NCI-H2081 (cell line): Measurements from ENCODE around the gene TPSB2.

Experiments used
- DNase-seq, 2 experiments: peaks; one replicate each; lab custom pipeline; 2025; lab: John Stamatoyannopoulos, UW

TPSB2 gene

DNA sequence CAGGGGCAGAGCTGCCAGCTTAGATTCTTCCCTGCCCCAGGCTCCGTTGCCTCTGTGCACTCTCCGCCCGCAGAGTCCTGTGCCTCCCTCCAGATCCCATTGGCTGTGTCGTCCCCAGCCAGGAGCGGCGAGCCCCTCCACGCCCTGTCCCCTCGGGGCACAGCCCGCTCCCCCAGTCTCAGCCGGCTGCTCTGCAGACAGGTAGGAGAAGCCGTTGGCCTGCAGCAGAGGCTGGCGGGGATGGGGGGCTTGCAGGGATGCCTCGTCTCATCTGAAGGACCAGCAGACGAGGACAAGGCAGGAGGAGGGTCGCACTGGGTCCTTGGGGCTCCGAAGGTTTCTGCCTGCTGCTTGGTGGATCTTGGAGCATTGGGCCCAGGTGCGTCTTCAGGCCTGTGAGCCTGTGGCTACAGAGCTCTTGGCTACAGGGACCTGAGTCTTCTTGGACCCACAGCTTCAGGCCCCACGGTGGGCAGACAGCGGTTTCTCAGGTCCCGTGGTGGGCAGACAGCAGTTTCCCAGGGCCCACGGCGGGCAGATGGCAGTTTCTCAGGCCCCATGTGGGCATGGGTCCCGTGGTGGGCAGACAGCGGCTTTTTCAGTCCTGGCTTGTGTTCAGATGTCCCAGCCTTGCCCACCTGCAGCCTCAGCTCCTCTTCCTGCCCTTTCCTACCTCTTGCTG is 10.9 kb downstream of the TPSB2 start:
- no peak for DNase-seq

GRCh38 chr16:1218061-1218929 is 11.7 kb downstream of the TPSB2 start:
- no peak for DNase-seq

DNA sequence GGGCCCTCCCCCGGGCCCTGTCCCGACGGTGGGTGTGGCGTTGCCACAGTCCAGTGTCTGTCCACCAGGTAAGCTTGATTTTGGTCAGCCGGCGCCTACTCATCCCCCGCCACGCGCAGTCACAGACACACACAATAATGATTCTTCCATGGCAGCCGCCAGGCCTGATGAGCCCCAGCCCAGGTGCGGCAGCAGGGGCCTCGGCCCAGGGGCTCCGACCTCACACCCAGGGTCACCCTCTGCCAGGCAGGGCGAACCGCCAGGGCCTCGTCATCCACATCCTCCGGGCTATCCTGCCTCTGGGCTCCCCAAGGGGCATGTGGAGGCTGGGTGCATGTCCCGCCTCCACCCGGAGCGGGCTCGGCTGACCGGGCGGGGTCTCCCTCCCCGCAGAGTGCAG is 12.5 kb downstream of the TPSB2 start:
- DNase-seq, result no peak

DNA sequence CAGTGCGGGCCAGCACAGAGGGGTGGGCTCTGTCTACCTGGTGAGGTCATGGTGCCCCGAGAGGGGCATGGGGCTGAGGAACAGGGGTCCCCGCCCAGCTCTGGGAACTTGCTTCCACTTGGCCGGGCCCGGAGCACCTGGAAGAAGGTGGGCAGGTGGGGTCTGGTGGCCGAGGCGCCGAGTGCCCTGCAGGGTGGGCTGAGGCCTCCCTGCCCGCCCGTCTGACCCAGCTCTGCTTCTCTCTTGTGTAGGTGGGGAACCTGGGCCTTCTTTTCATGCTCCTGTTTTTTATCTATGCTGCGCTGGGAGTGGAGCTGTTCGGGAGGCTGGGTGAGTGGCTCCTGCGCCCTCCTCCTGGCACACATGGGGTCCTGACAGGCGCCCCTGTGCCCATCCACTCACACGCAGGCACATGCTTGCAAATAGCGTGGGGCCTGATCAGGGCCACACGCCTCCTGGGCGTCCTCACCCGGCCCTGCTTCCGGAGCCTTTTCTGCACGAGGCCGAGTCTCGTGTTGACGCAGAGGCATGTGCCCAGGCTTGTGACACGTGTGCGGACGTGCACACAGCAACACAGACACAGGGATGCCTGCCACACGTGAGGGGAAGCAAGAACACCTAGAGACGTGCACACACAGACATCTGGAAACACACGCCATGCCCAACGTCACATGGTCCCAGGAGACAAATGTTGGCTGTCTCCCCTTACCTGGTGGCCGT is 13.1 kb downstream of the TPSB2 start:
- no peak for DNase-seq

DNA sequence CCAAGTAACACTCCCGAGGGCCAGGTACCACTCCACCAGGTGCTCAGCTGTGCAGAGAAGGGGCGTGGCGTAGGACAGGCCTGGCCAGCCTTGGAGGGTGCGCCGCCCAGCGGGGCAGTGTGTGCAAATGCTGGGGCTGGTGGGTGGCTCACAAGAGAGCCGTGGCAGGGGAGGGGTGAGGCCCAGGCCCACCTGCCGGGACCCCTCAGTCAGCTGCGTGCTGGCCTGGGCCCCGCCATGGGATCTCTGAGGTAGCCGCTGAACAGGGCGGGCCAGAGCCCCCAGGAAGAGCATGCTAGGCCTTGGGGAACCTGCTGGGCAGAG is 13.7 kb downstream of the TPSB2 start:
- peak in 1 of 2 experiments; percentile 14 for DNase-seq

GRCh38 chr16:1215574-1216295 is 14.2 kb downstream of the TPSB2 start:
- DNase-seq, result no peak

GRCh38 chr16:1214719-1215118 is 15.3 kb downstream of the TPSB2 start:
- DNase-seq, result no peak

GRCh38 chr16:1213796-1214372 is 16.1 kb downstream of the TPSB2 start:
- DNase-seq, result no peak

DNA sequence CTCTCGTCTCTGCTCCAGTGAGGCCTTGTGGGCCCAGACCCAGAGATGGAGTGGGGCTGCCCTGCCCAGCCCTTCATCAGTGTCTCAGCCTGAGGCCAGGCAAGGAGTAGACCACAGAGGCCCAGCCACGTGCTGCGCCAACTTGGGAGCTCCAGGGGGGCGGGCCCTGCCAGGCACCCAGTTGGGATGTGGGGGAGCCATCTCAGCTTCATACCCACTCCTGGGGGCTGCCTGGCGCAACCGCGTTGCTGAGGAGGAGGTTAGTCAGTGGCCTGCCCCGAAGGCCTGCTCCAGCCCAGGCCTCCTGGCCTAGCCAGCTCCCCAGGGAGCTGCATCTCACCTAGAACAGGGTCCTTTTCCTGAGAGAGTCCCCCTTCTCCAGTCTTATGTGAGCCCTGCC is 16.8 kb downstream of the TPSB2 start:
- DNase-seq, result no peak

GRCh38 chr16:1212616-1213194 is 17.3 kb downstream of the TPSB2 start:
- DNase-seq, result no peak

GRCh38 chr16:1211451-1212268 is 18.3 kb downstream of the TPSB2 start:
- no peak for DNase-seq

DNA sequence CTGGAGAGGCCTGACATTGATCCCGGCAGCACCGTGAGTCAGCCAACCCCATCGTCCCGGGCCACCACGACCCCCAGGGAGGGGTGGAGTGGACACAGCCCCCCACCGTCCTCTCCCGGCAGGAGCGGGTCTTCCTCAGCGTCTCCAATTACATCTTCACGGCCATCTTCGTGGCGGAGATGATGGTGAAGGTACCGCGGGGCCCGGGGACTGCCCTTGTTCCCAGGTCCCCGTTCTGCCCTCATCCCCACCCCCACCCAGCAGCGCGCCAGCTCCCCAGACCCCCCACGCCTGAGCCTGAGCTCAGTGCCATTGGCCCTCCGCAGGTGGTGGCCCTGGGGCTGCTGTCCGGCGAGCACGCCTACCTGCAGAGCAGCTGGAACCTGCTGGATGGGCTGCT is 19.5 kb downstream of the TPSB2 start:
- no peak for DNase-seq

- no peak for DNase-seq
These were observed 20.9 kb downstream of the TPSB2 start for GRCh38 chr16:1209081-1209480.

GRCh38 chr16:1208239-1208830 is 21.6 kb downstream of the TPSB2 start:
- no peak for DNase-seq

DNA sequence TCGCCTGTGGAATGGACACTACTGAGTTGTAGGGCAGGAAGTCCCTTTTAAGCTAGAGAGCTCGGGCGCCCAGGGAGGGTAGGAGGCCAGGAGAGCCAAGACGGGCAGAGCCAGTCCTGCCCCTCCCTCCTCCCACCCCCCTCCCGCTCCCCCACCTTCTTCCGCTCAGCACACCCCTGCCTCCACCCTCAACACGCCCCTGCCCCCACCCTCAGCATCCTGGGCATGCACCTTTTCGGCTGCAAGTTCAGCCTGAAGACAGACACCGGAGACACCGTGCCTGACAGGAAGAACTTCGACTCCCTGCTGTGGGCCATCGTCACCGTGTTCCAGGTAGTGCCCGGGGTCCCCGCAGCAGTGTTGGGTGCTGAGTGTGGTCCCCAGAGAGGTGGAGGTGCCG is 23.2 kb downstream of the TPSB2 start:
- no peak for DNase-seq

DNA sequence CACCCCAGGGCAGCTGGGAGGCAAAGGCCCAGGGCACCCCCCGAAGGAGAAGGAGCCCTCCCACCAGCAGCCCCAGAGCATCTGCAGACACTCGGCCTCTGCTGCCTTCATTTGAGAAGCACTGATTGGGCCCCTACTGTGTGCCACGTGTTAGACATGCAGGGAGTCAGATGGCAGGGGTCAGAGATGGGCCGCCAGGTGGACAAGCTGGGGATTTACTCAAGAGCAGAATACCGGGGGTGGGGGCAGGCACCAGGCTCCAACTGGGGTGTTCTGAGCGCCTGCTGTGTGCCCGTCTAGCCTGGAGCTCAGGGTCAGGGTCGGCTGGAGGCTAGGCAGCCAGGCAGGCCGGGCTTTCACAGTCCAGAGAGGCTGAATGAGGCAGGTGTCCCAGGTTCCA is 23.7 kb downstream of the TPSB2 start:
- DNase-seq, result no peak

DNA sequence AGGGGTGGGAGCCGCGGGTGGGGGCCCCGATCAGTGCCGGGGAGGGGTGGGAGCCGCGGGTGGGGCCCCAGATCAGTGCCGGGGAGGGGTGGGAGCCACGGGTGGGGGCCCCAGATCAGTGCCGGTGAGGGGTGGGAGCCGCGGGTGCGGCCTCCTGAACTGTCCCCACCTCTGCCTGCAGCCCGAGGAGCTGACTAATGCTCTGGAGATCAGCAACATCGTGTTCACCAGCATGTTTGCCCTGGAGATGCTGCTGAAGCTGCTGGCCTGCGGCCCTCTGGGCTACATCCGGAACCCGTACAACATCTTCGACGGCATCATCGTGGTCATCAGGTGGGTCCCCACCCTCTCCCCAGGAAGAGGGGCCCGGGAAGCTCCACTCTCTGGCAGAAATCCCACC is 25.1 kb downstream of the TPSB2 start:
- DNase-seq, result no peak

GRCh38 chr16:1202274-1202673 is 27.7 kb downstream of the TPSB2 start:
- DNase-seq, result no peak

GRCh38 chr16:1201444-1201843 is 28.5 kb downstream of the TPSB2 start:
- no peak for DNase-seq

DNA sequence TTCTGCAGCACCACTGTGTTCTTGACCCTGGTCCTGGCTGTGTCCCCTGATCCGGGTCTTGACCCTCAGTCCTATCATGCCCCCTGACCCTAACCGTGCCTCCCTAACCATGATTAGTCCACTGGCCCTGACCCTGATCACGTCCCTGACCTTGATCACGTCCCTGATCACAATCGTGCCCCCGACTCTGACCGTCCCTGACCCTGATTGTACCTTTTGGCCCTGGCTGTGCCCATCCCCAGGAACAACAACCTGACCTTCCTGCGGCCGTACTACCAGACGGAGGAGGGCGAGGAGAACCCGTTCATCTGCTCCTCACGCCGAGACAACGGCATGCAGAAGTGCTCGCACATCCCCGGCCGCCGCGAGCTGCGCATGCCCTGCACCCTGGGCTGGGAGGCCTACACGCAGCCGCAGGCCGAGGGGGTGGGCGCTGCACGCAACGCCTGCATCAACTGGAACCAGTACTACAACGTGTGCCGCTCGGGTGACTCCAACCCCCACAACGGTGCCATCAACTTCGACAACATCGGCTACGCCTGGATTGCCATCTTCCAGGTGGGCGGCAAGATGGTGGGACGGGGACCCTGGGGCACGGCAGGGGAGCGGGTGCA is 29.9 kb downstream of the TPSB2 start:
- no peak for DNase-seq
